Activated B cell treated with CpG ODN at 0.5 μM for 24 hours (primary cell): ENCODE measurements around the gene MMP28. TPM values are rescaled to one million over a fixed set of nuclear protein-coding genes. Genes with fewer than 3 reads are reported as not detected.

ENCODE experiments used
- ATAC-seq: fragments of 200-7000 bp; cut with Tn5 transposase; one replicate; pipeline ENCODE4 v1.10.0; 2021; ENCODE audit warnings: low read depth, mild to moderate bottlenecking, moderate library complexity
- CTCF ChIA-PET: fragments of 350-600 bp; sonication (Branson Sonifier 250); formaldehyde crosslinking; loops from one replicate; lab custom pipeline; 2021; ENCODE audit warnings: antibody characterized with exemption; lab: Charles Lee
- POLR2A ChIA-PET: fragments of 350-600 bp; sonication (Branson Sonifier 250); formaldehyde crosslinking; loops from one replicate; lab custom pipeline; 2021; ENCODE audit warnings: antibody characterized with exemption; lab: Charles Lee
- DNase-seq: peaks from one replicate; pipeline ENCODE4 v3.0.0; 2022
- H3K27ac Mint-ChIP-seq: one replicate; pipeline ENCODE4 v1.8.0; 2020; ENCODE audit warnings: mixed read lengths
- H3K27me3 Mint-ChIP-seq: one replicate; pipeline ENCODE4 v1.8.0; 2021; ENCODE audit warnings: mixed read lengths
- H3K36me3 Mint-ChIP-seq: one replicate; pipeline ENCODE4 v1.8.0; 2021; ENCODE audit warnings: low read depth, mixed read lengths
- H3K4me1 Mint-ChIP-seq: one replicate; pipeline ENCODE4 v1.8.0; 2021; ENCODE audit warnings: mixed read lengths
- H3K4me3 Mint-ChIP-seq: one replicate; pipeline ENCODE4 v1.8.0; 2020; ENCODE audit warnings: mild to moderate bottlenecking, mixed read lengths
- H3K9me3 Mint-ChIP-seq: one replicate; pipeline ENCODE4 v1.8.0; 2020; ENCODE audit warnings: mixed read lengths
- CTCF ChIP-seq: fragments of 200-600 bp; IDR thresholded peaks from one replicate; pipeline ENCODE4 v1.8.0; 2022; ENCODE audit warnings: antibody characterized with exemption, mild to moderate bottlenecking
- intact Hi-C: fragments of 100-400 bp; cut with micrococcal nuclease; formaldehyde crosslinking; loops from one replicate; pipeline ENCODE4 v1.15.1; 2024
- total RNA-seq: library from RNA; stranded (reverse); gene quantifications from 2 replicates; pipeline ENCODE4 v1.2.3, GENCODE V29; 2022

MMP28 gene
- total RNA-seq, 1 donor from 2014 or later = not detected

GRCh38 chr17:35808962-35809854 is 13.8 kb upstream of the MMP28 start, which contains the start of gene TAF15:
Gene TAF15, plus strand, starts transcription at chr17:35809484. Its CDS starts 86 bp downstream, at chr17:35809570.
- DNase-seq (peak; percentile 91), ATAC-seq (peak; percentile 88)
- peaks cover 23% of the 10 kb centered on the region for H3K36me3 Mint-ChIP-seq
- ChIA-PET POLR2A (interaction anchor here (0.6 to 3.5 kb wide), 26 partner anchors 8 to 1550 kb away, joined by 3 to 121 read pairs (median 4); partner anchors contain the start of genes AATF, AP2B1, CCL5 and MMP28), CTCF (interaction anchor here (0.7 to 6.4 kb wide), 10 partner anchors 9 to 231 kb away, joined by 3 to 158 read pairs (median 4); partner anchors contain the start of genes C17orf50, MMP28 and PEX12)
- intact Hi-C loops = loop anchor here (1.0 to 10.0 kb wide), 7 partner anchors 14 to 792 kb away; partner anchors contain the start of genes AP2B1, MMP28, MRM1 and SLFN5
- H3K4me1 Mint-ChIP-seq = peaks cover 55% of the 10 kb centered on the region
- no peak for TF ChIP-seq CTCF
- H3K27me3 Mint-ChIP-seq = no peaks in the 10 kb centered on the region
- peak within 1 kb of the TSS; percentile 93 for H3K4me3 Mint-ChIP-seq
- H3K9me3 Mint-ChIP-seq = no peaks in the 10 kb centered on the region
- H3K27ac Mint-ChIP-seq = peak within 1 kb of the TSS; percentile 100

DNA sequence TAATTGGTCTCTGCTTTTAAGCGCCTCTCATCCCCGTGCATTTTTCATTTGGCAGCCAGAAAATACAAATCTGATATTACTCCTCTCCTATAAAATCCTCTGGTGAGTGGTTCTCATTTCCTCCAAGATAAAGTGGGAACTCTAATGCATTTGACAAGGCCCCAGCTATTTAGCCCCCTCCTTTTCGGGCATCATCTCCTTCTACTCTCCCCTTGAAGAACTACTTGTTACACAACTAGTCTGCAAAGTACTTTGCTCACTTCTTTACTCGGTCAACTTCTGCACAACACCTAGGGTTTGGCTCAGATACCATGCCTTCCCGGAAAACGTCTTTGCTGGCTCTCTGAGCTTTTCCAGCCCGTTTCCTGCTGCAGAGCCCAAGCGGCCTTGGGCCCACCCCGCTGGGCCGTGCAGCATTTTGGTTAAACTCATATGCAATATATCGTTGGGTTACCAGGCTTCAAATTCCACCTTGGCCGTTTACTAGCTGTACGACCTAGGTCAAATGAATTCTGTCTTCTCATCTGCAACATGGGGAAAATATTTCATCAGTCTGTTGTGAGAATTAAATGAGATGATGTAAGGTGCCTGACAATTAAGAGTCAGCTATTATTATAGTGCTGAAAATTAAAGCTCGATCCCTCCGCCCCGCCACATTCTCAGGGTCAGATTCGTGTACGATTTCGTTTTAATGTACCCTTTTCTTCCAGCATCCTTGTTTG is 13.0 kb upstream of the MMP28 start:
- H3K27ac Mint-ChIP-seq = peak overlapping the region; percentile 100

GRCh38 chr17:35807371-35808144 is 12.1 kb upstream of the MMP28 start:
- H3K27ac Mint-ChIP-seq = peak overlapping the region; percentile 100
- ChIA-PET CTCF (interaction anchor here (0.8 to 6.4 kb wide), 4 partner anchors 11 to 268 kb away, joined by 3 to 158 read pairs (median 20); partner anchors contain the start of genes C17orf50 and MMP28), POLR2A (interaction anchor here (1.3 to 3.5 kb wide), 4 partner anchors 12 to 728 kb away, joined by 3 to 121 read pairs (median 10); partner anchors contain the start of gene MMP28)
- ATAC-seq (no peak), DNase-seq (no peak)
- intact Hi-C loops = loop anchor here (2.0 to 10.0 kb wide), 3 partner anchors 193 to 793 kb away; partner anchors contain the start of genes MRM1 and SLFN5
- peaks cover 14% of the 10 kb centered on the region for H3K36me3 Mint-ChIP-seq
- H3K9me3 Mint-ChIP-seq = no peaks in the 10 kb centered on the region
- peaks cover 41% of the 10 kb centered on the region for H3K4me1 Mint-ChIP-seq
- no peak for TF ChIP-seq CTCF
- peak overlapping the region; percentile 93 for H3K4me3 Mint-ChIP-seq
- H3K27me3 Mint-ChIP-seq = no peaks in the 10 kb centered on the region

More for the DNA sequence above, 13.0 kb upstream of the MMP28 start:
- H3K4me1 Mint-ChIP-seq = peaks cover 47% of the 10 kb centered on the region
- no peak for TF ChIP-seq CTCF
- DNase-seq = no peak
- ChIA-PET CTCF (interaction anchor here (0.7 to 6.4 kb wide), 11 partner anchors 8 to 269 kb away, joined by 3 to 158 read pairs (median 4); partner anchors contain the start of genes C17orf50, MMP28 and PEX12), POLR2A (interaction anchor here (0.6 to 3.5 kb wide), 23 partner anchors 9 to 1551 kb away, joined by 3 to 121 read pairs (median 5); partner anchors contain the start of genes AATF, AP2B1, CCL5 and MMP28)
- H3K9me3 Mint-ChIP-seq = no peaks in the 10 kb centered on the region
- no peak for ATAC-seq
- peaks cover 18% of the 10 kb centered on the region for H3K36me3 Mint-ChIP-seq
- peak overlapping the region; percentile 93 for H3K4me3 Mint-ChIP-seq
- intact Hi-C loops = loop anchor here (2.0 to 10.0 kb wide), 3 partner anchors 194 to 792 kb away; partner anchors contain the start of genes MRM1 and SLFN5
- no peaks in the 10 kb centered on the region for H3K27me3 Mint-ChIP-seq

DNA sequence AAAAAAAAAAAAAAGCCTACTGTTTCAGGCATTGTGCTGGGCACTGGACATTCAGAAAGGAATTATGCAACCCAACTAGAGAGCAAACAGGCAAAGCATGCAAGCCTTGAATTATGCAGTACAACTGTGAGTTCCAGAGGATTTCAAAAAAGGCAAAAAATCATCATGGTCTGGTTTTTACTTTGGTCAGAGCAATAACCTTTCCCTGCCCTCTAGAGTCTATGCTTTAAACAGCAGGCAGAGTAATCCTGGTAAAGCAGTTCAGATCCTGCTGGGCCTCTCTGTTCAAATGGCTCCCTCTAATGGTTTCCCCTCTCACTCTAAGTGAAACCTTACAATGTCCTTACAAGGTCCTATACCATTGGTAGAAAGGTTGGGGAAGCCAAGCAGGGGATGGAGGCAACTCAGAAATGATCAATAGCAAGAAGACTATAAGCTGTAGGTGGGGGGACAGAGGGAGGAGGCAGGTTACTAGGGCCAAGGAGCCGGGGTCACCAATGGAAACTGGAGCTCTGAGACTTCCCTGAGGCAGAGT is 9.3 kb upstream of the MMP28 start:
- DNase-seq = no peak
- Mint-ChIP-seq H3K4me1 (peaks cover 39% of the 10 kb centered on the region), H3K27ac (peak overlapping the region; percentile 32), H3K36me3 (peaks cover 6% of the 10 kb centered on the region), H3K9me3 (no peaks in the 10 kb centered on the region), H3K4me3 (no peak overlapping the region), H3K27me3 (no peaks in the 10 kb centered on the region)
- TF ChIP-seq CTCF = no peak
- ATAC-seq = peak; percentile 22
- ChIA-PET POLR2A (interaction anchor here (0.6 to 1.3 kb wide), 3 partner anchors 41 to 741 kb away, joined by 5 to 9 read pairs (median 6); partner anchors contain the start of gene RFFL), CTCF (interaction anchor here (0.9 to 3.6 kb wide), 3 partner anchors 38 to 191 kb away, joined by 3 to 43 read pairs (median 6); no protein-coding TSS in a partner anchor)
- intact Hi-C loops = loop anchor here (1.0 to 10.0 kb wide), 3 partner anchors 9 to 190 kb away; partner anchors contain the start of gene MMP28
